Neural crest cell (in vitro differentiated cells): Measurements from ENCODE around the gene ACIN1. TPM values are rescaled to one million over a fixed set of nuclear protein-coding genes. Genes with fewer than 3 reads are reported as not detected.

Source experiments
- DNase-seq: peaks from one replicate; pipeline ENCODE4 v3.0.0; 2021; ENCODE audit warnings: low read depth, mixed read lengths, low spot score
- H3K27ac Mint-ChIP-seq: one replicate; pipeline ENCODE4 v1.8.0; 2021; ENCODE audit warnings: mild to moderate bottlenecking, mixed read lengths; ENCODE audit not compliant: unreplicated experiment
- H3K27me3 Mint-ChIP-seq: 2 replicates; pipeline ENCODE4 v1.8.0; 2021; ENCODE audit warnings: low read depth, mild to moderate bottlenecking, mixed read lengths
- H3K36me3 Mint-ChIP-seq: 2 replicates; pipeline ENCODE4 v1.8.0; 2021; ENCODE audit warnings: low read depth, mild to moderate bottlenecking, mixed read lengths
- H3K4me1 Mint-ChIP-seq: 2 replicates; pipeline ENCODE4 v1.8.0; 2021; ENCODE audit warnings: mixed read lengths
- H3K4me3 Mint-ChIP-seq: one replicate; pipeline ENCODE4 v1.8.0; 2021; ENCODE audit warnings: mild to moderate bottlenecking, mixed read lengths
- H3K9me3 Mint-ChIP-seq: 2 replicates; pipeline ENCODE4 v1.8.0; 2021; ENCODE audit warnings: mixed read lengths
- CTCF ChIP-seq: fragments of 200-600 bp; sonication (generic); conservative IDR thresholded peaks from 2 replicates; pipeline ENCODE4 v1.5.0; 2021; ENCODE audit warnings: antibody characterized with exemption, mild to moderate bottlenecking
- total RNA-seq: library from RNA; stranded (reverse); gene quantifications from 2 replicates; pipeline ENCODE4 v1.2.1, GENCODE V29; 2021

Gene ACIN1
- total RNA-seq, 1 donor from 2014 or later, result 352 TPM

DNA sequence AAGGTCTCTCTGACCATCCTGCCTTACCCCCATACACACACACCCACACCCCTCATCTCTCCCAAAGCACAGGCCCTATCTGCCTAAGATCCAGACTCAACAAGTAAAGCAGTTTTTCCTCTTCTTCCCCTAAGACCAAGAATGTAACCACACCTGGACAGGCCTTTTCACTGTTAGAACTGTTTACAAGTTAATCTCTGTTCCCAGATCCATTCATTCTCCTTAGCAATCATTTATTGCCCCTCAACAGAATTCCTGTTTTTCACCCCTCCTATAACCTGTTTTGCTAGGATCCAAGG is 11.8 kb upstream of the ACIN1 start:
- peaks cover 13% of the 10 kb centered on the region for H3K27me3 Mint-ChIP-seq

DNA sequence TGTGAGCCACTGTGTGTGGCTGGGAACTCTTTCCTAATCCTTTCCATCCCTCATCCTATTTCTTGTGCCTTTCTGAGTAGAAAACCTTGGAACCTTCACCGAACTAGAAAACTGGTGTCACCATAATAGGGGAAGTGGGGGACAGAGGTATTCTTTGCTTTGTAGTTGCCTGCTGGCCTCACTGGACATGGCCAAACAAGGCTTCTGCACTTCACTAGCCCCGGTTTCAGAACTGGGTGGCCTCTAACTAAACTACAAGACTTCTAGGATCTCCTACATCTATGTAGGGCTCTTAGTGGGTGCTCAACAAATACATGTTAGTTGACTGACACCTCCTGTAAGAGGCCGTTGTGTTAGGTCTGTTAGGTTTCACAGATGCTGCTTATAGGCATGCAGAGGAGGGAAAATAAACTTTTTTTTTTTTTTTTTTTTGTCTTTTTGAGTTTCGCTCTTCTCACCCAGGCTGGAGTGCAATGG is 10.4 kb upstream of the ACIN1 start:
- no peak overlapping the region for H3K4me3 Mint-ChIP-seq
- H3K9me3 Mint-ChIP-seq, result no peaks in the 10 kb centered on the region
- TF ChIP-seq CTCF, result no peak
- peaks cover 9% of the 10 kb centered on the region for H3K4me1 Mint-ChIP-seq
- H3K36me3 Mint-ChIP-seq, result no peaks in the 10 kb centered on the region
- DNase-seq, result no peak
- no peak overlapping the region for H3K27ac Mint-ChIP-seq
- peaks cover 13% of the 10 kb centered on the region for H3K27me3 Mint-ChIP-seq

More for the DNA sequence above, 11.8 kb upstream of the ACIN1 start:
- no peak for TF ChIP-seq CTCF
- H3K4me1 Mint-ChIP-seq, result peaks cover 9% of the 10 kb centered on the region
- no peak for DNase-seq
- H3K36me3 Mint-ChIP-seq, result no peaks in the 10 kb centered on the region
- H3K4me3 Mint-ChIP-seq, result no peak overlapping the region
- H3K9me3 Mint-ChIP-seq, result no peaks in the 10 kb centered on the region
- no peak overlapping the region for H3K27ac Mint-ChIP-seq

DNA sequence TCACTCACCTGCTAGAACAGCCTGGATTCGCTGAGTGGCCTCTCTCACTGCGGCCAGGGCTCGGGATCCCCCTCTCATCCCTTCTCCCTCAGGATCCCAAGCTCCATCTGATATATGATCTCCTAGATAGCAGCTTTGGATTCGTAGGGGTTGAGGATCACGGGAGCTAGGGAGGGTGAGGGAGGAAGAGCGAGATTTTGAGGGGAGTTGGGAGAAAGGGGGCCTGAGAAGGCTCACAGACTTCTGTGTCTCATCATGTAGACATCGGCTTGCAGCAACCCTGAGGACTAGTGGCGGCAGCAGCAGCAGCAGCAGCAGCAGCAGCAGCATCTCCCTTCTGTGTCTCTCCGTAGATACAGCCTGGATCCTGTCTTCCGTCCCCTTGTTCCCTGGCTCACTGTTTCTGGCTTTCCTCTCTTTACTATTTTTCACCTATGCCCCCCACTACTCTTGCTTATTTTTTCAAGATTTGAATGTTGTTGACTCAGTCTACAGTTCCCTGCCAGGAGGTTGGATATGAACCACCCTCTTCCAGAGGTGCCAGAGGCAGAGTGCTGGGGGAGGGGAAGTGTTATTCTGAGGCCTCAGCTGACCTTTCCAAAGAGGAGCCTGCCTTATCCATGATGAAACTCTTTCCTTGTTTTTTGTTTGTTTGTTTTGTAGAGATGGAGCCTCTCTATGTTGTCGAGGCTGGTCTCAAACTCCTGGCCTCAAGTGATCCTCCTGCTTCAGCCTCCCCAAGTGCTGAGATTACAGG is 9.8 kb upstream of the ACIN1 start, which contains the start of gene CIROP:
Gene CIROP (minus strand): TSS at position 399 of the 757 bp plus-strand sequence. CDS start 69 bp downstream, at position 330.
- no peak for TF ChIP-seq CTCF
- H3K4me1 Mint-ChIP-seq, result peaks cover 9% of the 10 kb centered on the region
- peak within 1 kb of the TSS; percentile 5 for H3K27ac Mint-ChIP-seq
- H3K9me3 Mint-ChIP-seq, result no peaks in the 10 kb centered on the region
- no peaks in the 10 kb centered on the region for H3K36me3 Mint-ChIP-seq
- H3K27me3 Mint-ChIP-seq, result peaks cover 13% of the 10 kb centered on the region
- H3K4me3 Mint-ChIP-seq, result no peak within 1 kb of the TSS
- no peak for DNase-seq

- no peak overlapping the region for H3K4me3 Mint-ChIP-seq
- no peak for TF ChIP-seq CTCF
- no peak overlapping the region for H3K27ac Mint-ChIP-seq
- H3K9me3 Mint-ChIP-seq, result no peaks in the 10 kb centered on the region
- H3K4me1 Mint-ChIP-seq, result peaks cover 9% of the 10 kb centered on the region
- peaks cover 2% of the 10 kb centered on the region for H3K36me3 Mint-ChIP-seq
- DNase-seq, result no peak
- H3K27me3 Mint-ChIP-seq, result peaks cover 13% of the 10 kb centered on the region
Measured at GRCh38 chr14:23104070-23104590, 9.2 kb upstream of the ACIN1 start.

DNA sequence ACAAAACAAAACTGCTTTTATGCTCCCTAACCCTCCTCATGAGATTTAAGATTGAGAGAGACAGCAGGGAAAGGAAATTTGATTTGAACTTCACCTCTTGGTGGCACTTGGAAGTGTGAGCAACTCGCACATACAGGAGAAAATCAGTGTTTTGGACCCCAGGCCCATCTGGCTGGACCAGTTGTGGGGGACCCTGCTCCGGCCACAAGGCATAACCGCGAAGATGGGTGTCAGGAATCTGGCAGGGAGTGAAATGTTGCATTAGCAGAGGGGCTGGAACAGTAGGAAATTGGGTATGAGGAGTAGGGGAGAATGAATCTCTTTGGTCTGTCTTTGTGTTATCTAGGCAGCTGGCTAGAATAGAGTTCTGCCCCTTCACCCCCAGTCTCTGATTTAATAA is 8.6 kb upstream of the ACIN1 start:
- H3K4me1 Mint-ChIP-seq, result peaks cover 9% of the 10 kb centered on the region
- H3K36me3 Mint-ChIP-seq, result peaks cover 2% of the 10 kb centered on the region
- TF ChIP-seq CTCF, result no peak
- H3K9me3 Mint-ChIP-seq, result no peaks in the 10 kb centered on the region
- H3K4me3 Mint-ChIP-seq, result no peak overlapping the region
- peaks cover 13% of the 10 kb centered on the region for H3K27me3 Mint-ChIP-seq
- no peak overlapping the region for H3K27ac Mint-ChIP-seq
- DNase-seq, result no peak
